CD4-positive, alpha-beta T cell (primary cell): Measurements from ENCODE around the gene PHTF2. TPM values are rescaled to one million over a fixed set of nuclear protein-coding genes. Genes with fewer than 3 reads are reported as not detected.
A peak's percentile ranks its signal among the peaks of the same experiment; 100 is the strongest.

Experiments
- ATAC-seq: fragments of 200-7000 bp; cut with Tn5 transposase; one replicate; pipeline ENCODE4 v1.10.0; 2022; ENCODE audit warnings: mild to moderate bottlenecking; ENCODE audit not compliant: poor library complexity
- CTCF ChIA-PET: fragments of 350-600 bp; sonication (Branson Sonifier 250); formaldehyde crosslinking; loops from one replicate; lab custom pipeline; 2021; ENCODE audit warnings: antibody characterized with exemption, inconsistent platforms; lab: Charles Lee
- POLR2A ChIA-PET: fragments of 350-600 bp; sonication (Branson Sonifier 250); formaldehyde crosslinking; loops from one replicate; lab custom pipeline; 2021; ENCODE audit warnings: antibody characterized with exemption, inconsistent platforms; lab: Charles Lee
- DNase-seq, 14 experiments: peaks; one replicate each; pipeline ENCODE4 v3.0.0-alpha.2; 2013 to 2020; ENCODE audit warnings: mixed read lengths in 2 of 14
- H3K27ac ChIP-seq, 2 donors: one replicate each; pipeline versions ENCODE4 v1.5.1 to v1.7.0; 2013; ENCODE audit warnings: low read length in 2 of 2, low read depth in 1 of 2, mild to moderate bottlenecking in 1 of 2
- H3K27me3 ChIP-seq, 2 experiments: 1 replicate in 1 of 2; 2 replicates in 1 of 2; pipeline versions ENCODE4 v1.6.1 to v1.7.0; 2013; ENCODE audit warnings: low read length in 2 of 2, control low read depth in 1 of 2, mild to moderate bottlenecking in 1 of 2, moderate library complexity in 1 of 2; ENCODE audit not compliant: insufficient read depth in 2 of 2, control insufficient read depth in 1 of 2
- H3K36me3 ChIP-seq: one replicate; pipeline ENCODE4 v1.6.1; 2013; ENCODE audit warnings: low read length, control low read depth; ENCODE audit not compliant: insufficient read depth
- H3K4me1 ChIP-seq: one replicate; pipeline ENCODE4 v1.6.1; 2013; ENCODE audit warnings: low read length, control low read depth; ENCODE audit not compliant: insufficient read depth
- H3K4me3 ChIP-seq: one replicate; pipeline ENCODE4 v1.5.1; 2013; ENCODE audit warnings: mild to moderate bottlenecking, low read length, moderate library complexity
- H3K9me3 ChIP-seq, 2 experiments: 1 replicate in 1 of 2; 2 replicates in 1 of 2; pipeline versions ENCODE4 v1.6.1 to v1.7.0; 2013; ENCODE audit warnings: low read length in 2 of 2, mild to moderate bottlenecking in 2 of 2, control low read depth in 1 of 2, moderate library complexity in 1 of 2; ENCODE audit not compliant: control insufficient read depth in 1 of 2, insufficient read depth in 1 of 2
- H3K27ac Mint-ChIP-seq: one replicate; pipeline ENCODE4 v1.8.0; 2020; ENCODE audit warnings: mixed read lengths
- H3K27me3 Mint-ChIP-seq: one replicate; pipeline ENCODE4 v1.8.0; 2021; ENCODE audit warnings: mixed read lengths
- H3K36me3 Mint-ChIP-seq: one replicate; pipeline ENCODE4 v1.8.0; 2021; ENCODE audit warnings: low read depth, mixed read lengths
- H3K4me1 Mint-ChIP-seq: one replicate; pipeline ENCODE4 v1.8.0; 2021; ENCODE audit warnings: low read depth, mixed read lengths
- H3K4me3 Mint-ChIP-seq: one replicate; pipeline ENCODE4 v1.8.0; 2020; ENCODE audit warnings: mild to moderate bottlenecking, mixed read lengths
- H3K9me3 Mint-ChIP-seq: one replicate; pipeline ENCODE4 v1.8.0; 2020; ENCODE audit warnings: mixed read lengths
- CTCF ChIP-seq: fragments of 200-600 bp; IDR thresholded peaks from one replicate; pipeline ENCODE4 v1.8.0; 2022; ENCODE audit warnings: antibody characterized with exemption, mild to moderate bottlenecking
- intact Hi-C, 2 experiments: fragments of 100-400 bp; cut with DNase I in 1 of 2; cut with micrococcal nuclease in 1 of 2; formaldehyde crosslinking; loops; one replicate each; pipeline versions ENCODE4 v1.15.1 to v1.9.0; 2023 to 2025; cut with DNase I, micrococcal nuclease
- total RNA-seq, 174 experiments: library from RNA in 2 of 174; stranded (reverse) in 2 of 174; gene quantifications; one replicate each; pipeline ENCODE4 v1.2.3 and lab custom pipeline; 2021 to 2026

The PHTF2 gene
- total RNA-seq, 2 experiments from 2014 or later: 22.6 to 23.5 TPM

GRCh38 chr7:77791336-77791735 is 7.2 kb upstream of the PHTF2 start:
- H3K4me3 Mint-ChIP-seq: no peak overlapping the region
- H3K4me1 ChIP-seq: peaks cover 3% of the 10 kb centered on the region
- CTCF ChIA-PET: no interaction called here
- H3K36me3 Mint-ChIP-seq: peaks cover 13% of the 10 kb centered on the region
- H3K4me3 ChIP-seq: no peak overlapping the region
- H3K4me1 Mint-ChIP-seq: peaks cover 20% of the 10 kb centered on the region
- H3K27ac Mint-ChIP-seq: no peak overlapping the region
- H3K27me3 Mint-ChIP-seq: no peaks in the 10 kb centered on the region
- H3K27me3 ChIP-seq: no peaks in the 10 kb centered on the region
- DNase-seq (no peak), ATAC-seq (no peak)
- H3K27ac ChIP-seq: no peak overlapping the region
- no peaks in the 10 kb centered on the region for H3K9me3 ChIP-seq
- POLR2A ChIA-PET: no interaction called here
- no peak for TF ChIP-seq CTCF
- H3K9me3 Mint-ChIP-seq: no peaks in the 10 kb centered on the region
- intact Hi-C loops: loop anchor here in 1 of 2 experiments (10.0 kb wide), 2 partner anchors 113 to 143 kb away; no protein-coding TSS in a partner anchor
- H3K36me3 ChIP-seq: peaks cover 5% of the 10 kb centered on the region

GRCh38 chr7:77791956-77792355 is 6.6 kb upstream of the PHTF2 start:
- intact Hi-C loops: loop anchor here in 1 of 2 experiments (10.0 kb wide), 2 partner anchors 113 to 143 kb away; no protein-coding TSS in a partner anchor
- CTCF ChIA-PET: no interaction called here

GRCh38 chr7:77794000-77794399 is 4.6 kb upstream of the PHTF2 start:
- Histone ChIP-seq H3K27ac (no peak overlapping the region), H3K4me1 (peaks cover 9% of the 10 kb centered on the region), H3K9me3 (no peaks in the 10 kb centered on the region), H3K4me3 (no peak overlapping the region), H3K27me3 (no peaks in the 10 kb centered on the region), H3K36me3 (peaks cover 5% of the 10 kb centered on the region)
- Mint-ChIP-seq H3K9me3 (no peaks in the 10 kb centered on the region), H3K27ac (peak overlapping the region; percentile 49), H3K36me3 (peaks cover 28% of the 10 kb centered on the region), H3K4me3 (no peak overlapping the region), H3K27me3 (no peaks in the 10 kb centered on the region), H3K4me1 (peaks cover 46% of the 10 kb centered on the region)
- DNase-seq (no peak), ATAC-seq (no peak)
- ChIA-PET CTCF (no interaction called here), POLR2A (interaction anchor here (0.8 kb wide), 1 partner anchor 1476 kb away, joined by 4 read pairs; no protein-coding TSS in a partner anchor)
- no peak for TF ChIP-seq CTCF
- intact Hi-C loops: loop anchor here in 1 of 2 experiments (10.0 kb wide), 2 partner anchors 111 to 141 kb away; no protein-coding TSS in a partner anchor

More at GRCh38 chr7:77791956-77792355, 6.6 kb upstream of the PHTF2 start:
- DNase-seq (no peak), ATAC-seq (no peak)
- H3K4me1 ChIP-seq: peaks cover 5% of the 10 kb centered on the region
- H3K9me3 Mint-ChIP-seq: no peaks in the 10 kb centered on the region
- H3K4me1 Mint-ChIP-seq: peaks cover 26% of the 10 kb centered on the region
- no peaks in the 10 kb centered on the region for H3K27me3 ChIP-seq
- no peak overlapping the region for H3K27ac ChIP-seq
- no peak overlapping the region for H3K4me3 ChIP-seq
- H3K9me3 ChIP-seq: no peaks in the 10 kb centered on the region
- no peak overlapping the region for H3K4me3 Mint-ChIP-seq
- TF ChIP-seq CTCF: no peak
- H3K36me3 Mint-ChIP-seq: peaks cover 13% of the 10 kb centered on the region
- H3K36me3 ChIP-seq: peaks cover 5% of the 10 kb centered on the region
- POLR2A ChIA-PET: no interaction called here
- H3K27ac Mint-ChIP-seq: peak overlapping the region; percentile 3
- H3K27me3 Mint-ChIP-seq: no peaks in the 10 kb centered on the region
